Activated CD4-positive, alpha-beta T cell treated with anti-CD3 and anti-CD28 coated beads for 4 hours (primary cell): ENCODE data around the gene GPR143.

Experiments
- DNase-seq, 2 donors: peaks; one replicate each; pipeline ENCODE4 v3.0.0-alpha.2; 2020

Gene GPR143

DNA sequence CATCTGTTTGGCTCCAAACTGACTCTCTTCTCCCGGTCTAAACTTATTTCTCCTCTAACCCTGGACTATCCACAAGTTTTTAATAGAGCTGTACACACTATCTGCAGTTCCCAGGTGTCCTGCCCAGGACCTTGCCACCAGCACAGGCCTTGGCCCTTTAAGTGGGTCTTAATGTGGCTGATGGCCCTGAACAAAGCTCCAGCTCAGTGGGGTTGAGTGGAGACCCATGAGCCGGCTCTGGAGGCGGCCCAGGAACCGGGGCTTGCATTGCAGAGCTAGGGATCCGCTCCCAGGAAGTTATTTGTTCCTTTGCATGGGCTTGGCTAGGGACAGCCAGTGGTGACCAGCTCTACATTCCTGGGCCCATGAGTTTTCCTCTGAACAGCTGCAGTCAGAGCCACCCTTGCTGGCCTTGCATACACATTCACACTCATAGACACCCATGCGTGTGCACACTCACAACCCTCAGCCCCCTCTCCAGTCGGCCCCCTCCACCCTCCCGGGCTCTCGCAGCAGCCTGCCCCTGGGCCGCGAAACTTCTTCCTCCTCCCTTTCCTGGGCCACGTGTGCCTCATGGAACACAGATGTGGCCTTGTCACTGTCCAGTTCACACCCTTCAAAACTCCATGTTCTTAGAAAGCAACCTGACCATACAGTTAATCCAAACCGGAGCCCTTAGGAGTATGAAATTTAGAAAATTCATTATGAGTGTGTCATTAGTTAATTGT, 58.2 kb downstream of the GPR143 start:
- DNase-seq = no peak

DNA sequence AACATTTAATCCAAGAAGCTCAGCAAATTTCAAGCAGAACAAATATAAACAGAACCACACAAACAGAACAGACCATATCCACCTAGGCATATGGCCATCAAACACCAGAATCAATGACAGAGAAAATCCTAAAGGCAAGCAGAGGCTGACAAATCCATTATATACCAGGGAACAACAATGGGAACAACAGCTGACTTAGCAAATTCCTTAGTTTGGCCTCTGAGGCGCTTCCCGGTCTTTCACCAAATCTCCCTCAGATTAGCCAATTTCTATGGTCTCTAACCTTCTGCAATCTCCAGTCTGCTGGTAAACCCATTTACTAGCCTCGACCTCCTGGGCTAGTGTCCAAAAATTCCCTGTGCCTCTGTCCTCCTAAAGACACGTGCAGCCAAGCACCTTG, 59.2 kb downstream of the GPR143 start:
- no peak for DNase-seq

DNA sequence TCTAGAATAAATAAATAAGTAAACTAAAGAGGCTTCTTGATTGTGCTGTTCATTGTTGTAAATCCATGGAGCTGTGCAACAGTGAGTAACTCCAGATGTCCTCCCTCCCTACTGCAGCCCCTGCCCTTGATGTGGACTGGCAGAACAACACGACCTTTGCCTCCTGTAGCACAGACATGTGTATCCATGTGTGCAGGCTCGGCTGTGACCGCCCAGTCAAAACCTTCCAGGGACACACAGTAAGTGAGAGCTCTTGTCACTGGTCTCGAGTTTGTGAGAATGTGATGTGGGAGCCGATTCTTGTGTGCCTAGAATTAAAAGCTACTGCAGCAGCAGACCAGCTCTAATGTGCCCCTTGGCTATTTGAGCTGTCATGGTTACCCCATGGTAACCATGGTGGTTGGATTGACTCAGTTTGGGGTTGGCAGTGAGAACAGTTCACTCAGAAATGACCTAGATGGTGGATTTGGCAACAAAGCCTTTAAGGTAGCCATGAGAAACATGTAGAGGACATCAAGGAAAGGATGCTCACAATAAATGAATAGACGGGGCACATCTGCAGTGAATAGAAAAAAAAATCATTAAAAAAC, 60.7 kb downstream of the GPR143 start:
- DNase-seq = no peak

DNA sequence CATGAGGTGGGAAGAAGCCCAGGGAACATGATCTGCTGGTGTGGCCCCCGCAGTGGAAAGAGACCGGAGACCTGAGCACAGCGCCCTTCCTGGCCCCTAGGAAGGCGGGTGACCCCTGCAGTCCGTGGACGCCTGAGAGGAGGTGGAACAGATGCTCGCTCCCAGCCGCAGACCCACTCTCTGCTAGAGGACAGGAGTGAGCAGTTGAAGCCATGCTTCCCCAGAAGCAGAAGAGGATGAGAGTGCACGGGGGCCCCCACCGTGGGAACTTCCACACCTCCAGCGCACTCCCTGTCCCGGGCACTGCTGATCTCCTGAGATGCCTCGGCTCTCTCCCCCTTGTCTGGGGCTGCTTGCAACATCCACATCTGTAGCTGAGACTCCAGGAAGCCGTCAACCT, 62.2 kb downstream of the GPR143 start:
- no peak for DNase-seq

DNA sequence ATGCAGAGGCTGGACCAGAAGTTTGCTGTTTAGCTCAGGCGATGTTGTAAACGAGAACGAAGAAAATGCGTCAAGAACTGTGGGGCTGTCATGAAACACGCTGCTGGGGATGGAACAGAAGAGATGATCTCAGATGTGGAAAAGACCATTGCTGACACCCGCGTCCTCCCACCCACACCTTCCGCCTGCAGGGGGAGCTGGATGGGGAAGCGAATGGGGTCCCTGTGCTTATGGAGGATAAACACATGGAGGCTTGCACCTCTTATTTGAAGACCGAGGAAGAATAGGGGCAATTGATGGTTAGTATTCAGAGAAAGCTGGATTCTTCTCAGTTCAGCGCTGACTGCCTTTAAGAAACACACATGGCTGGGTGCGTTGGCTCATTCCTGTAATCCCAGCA, 63.9 kb downstream of the GPR143 start:
- no peak for DNase-seq

DNA sequence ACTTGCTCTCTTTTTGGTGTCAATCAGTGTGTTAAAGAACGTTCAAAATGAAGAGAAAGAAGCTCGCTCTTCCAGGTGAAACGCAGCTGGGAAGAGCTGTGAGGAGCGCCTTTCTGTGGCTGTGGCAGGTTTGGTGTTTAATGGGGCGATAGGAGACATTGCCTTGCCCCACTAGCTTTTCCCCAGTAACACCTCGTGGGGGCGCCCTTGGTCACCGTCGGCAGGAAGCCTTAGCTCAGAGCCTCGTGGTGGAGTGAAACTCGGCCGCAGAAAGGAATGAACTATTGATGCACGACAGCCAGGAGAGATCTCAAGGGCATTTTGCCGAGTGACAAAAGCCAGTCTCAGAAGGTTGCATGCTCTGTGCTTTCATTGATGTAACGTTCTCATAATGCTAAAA, 65.1 kb downstream of the GPR143 start:
- no peak for DNase-seq

DNA sequence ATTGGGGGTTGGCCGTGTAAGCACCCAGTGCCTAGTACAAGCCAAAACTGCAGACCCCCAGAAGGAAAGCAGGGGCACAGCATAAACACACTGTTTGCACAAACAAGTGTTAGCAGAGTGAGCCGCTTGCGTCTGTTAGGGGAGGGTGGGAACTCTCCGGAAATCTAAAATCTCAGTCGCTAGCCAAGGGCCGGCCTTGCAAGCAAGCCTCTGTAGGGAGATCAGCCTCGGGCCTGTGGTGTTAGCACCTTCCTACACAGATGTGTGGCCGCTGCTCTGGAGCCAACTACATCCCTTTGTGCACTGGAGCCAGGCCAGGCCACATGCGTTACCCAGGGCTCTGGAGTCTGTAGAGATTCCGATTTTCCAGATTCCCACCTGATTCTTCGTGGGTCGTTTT, 67.1 kb downstream of the GPR143 start:
- DNase-seq = no peak

DNA sequence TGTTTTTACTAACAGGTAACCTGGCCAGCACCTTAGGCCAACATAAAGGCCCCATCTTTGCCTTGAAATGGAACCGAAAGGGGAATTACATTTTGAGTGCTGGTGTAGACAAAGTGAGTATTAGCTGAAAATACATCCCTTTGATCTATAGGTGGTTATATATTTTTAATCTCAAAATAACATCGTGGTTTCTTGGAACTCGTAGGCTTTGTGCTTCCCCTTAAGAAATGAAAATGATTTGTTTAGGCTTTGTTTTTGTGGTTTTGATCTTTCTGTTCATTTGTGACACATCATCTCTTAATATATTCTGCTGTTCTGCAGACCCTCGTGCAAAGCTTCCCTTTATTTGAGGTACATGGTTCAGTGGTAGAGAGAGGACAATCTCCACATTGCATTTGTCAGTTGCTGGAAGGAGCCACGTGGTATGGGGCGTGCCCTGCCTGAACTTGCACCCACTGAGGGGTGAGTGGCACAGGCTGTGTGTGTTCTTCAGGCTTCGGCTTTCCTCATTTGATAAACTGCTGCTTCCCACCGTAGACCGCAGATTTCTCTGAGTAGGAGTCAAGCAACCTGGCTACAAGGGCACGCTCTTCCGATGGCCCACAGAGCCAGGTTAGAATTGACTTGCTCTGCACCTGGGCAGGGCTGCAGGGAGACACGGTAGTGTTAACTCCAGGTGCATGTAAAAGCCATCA, 72.2 kb downstream of the GPR143 start:
- DNase-seq = no peak

DNA sequence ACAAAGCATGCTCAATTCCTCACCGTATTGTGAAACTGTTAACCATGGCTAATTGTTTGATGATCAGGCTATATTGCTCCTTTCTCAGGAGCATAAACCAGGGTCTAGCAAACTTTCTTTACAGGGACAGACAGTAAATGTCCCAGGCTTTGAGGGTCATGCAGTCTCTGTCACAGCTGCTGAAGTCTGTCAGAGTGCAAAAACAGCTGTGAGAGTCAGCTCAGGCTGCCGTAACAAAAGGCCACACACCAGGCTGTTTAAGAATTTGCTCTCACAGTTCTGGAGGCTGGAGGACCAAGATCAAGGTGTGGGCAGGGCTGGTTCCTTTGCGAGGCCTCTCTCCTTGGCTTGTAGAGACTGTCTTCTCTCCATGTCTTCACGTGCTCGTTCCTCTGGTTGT, 75.6 kb downstream of the GPR143 start:
- no peak for DNase-seq

DNA sequence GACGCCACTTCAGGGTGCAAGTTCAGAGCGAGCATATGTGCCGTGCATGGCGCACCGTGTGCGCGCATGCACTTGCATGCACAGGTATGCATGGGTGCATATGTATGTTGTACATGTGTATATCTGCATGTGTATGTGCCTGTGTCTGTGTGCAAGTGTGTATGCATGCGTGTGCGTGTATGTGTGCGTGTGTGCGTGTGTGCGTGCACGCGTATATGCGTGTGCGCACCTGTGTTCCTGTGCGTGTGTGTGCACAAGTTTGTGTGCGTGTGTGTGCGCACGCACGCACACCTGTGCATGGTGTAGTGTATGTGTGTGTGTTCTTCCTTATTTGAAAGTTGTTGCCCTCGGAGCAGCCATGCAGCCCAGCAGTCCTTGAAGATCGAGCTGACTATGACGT, 76.8 kb downstream of the GPR143 start:
- DNase-seq = no peak

DNA sequence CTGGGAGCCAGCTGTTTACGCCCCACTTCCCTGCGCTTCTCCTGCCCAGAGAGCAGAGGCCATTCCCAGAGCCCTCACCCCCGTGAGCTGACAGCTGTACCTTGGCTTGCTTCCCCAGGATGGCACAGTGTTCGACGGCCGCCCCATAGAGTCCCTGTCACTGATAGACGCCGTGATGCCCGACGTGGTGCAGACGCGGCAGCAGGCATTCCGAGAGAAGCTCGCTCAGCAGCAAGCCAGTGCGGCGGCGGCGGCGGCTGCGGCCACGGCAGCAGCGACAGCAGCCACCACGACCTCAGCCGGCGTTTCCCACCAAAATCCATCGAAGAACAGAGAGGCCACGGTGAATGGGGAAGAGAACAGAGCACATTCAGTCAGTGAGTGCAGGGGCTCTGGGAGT, 77.7 kb downstream of the GPR143 start:
- no peak for DNase-seq

DNA sequence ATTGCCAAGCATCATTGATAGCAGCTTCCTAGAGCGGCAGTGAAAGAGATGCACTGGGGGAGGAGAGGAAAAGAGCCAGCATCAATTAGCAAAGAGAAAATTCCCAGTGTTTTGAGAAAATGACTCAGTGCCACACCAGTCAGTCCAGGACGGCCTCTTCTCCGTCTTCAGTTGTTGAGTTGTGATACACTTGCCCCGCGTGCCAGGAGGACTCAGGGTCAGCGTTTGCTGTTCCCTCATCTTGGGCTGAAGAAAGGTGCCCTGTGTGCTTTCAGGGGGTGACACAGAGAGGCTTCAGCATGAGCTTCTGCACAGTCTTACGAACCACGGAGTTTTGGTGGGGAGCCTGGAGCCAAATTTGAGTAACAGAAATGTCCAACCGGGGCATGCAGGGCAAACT, 82.3 kb downstream of the GPR143 start:
- no peak for DNase-seq

DNA sequence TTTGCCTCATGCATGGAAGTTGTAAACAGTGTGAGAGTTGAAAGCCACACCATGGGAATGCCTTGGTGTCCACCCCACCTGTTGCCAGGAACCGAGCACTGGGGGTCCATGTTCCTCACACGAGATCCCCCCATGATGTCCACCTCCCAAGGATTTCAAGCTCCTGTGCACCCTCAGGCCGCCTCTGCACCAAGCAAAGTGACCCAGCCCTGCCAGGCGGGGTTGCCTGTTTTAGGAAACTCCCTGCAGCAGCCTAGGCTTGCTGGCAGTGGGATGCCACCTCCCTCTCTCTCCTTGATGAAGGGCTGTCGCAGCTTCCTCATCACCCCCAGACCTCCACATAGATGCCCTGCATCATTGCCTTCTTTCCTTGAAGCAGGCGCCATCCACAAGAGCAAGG, 82.8 kb downstream of the GPR143 start:
- DNase-seq = no peak

DNA sequence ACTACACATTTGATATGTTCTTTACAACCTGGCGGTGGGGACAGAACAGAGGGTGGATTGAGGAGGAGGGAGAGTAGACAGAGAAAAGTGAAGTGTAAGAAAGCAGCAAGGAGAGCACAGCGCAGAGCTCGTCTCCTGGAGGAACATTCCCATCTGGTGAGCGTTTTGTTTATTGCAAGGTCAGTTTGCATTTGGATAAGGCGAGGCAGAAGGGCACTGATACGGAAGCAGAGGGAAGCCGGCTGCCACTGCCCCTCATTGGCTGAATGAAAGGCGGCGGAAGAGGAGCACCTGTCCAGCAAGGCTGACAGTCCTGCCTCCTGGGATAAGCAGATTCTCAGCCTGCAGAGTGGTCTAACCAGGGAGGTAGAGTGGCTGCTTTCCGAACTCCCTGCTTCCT, 83.2 kb downstream of the GPR143 start:
- no peak for DNase-seq

DNA sequence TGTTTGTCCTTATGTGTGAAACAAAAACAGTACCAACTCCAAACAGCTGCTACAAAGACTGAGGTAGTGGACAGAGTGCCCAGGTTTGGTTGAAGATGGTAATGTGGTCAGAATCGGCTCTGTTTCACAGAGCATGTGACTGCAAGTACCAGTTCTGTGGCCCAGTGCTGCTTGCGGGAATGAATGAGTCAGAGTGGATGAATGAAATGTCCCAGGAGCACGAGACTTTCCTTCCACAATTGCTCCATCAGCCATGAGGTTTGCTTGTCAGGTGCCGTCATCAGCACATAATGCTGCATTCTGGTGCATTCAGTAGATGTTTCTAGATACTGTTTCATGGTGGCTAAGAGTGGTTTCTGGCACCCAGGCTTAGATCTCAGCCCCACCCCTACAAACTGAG, 84.2 kb downstream of the GPR143 start:
- DNase-seq = no peak

DNA sequence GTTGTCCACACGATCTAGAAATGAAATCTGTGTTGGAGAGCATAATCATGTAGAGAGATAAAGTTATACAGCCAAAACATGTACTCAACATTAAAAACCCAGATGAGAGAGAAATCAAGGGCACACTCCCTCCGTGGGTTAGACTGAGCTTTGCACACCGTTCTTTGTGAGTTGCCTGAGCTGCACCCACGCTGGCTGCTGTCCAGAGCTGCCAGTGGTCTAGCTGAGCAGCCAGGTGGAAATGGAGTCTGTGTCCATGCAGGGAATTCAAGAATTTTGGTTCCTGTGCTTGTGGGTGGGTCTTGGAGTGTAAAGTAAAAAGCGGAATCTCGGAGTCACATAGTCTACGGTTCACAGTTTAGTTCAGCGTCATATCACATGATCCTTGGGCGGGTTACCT, 84.6 kb downstream of the GPR143 start:
- DNase-seq = no peak

DNA sequence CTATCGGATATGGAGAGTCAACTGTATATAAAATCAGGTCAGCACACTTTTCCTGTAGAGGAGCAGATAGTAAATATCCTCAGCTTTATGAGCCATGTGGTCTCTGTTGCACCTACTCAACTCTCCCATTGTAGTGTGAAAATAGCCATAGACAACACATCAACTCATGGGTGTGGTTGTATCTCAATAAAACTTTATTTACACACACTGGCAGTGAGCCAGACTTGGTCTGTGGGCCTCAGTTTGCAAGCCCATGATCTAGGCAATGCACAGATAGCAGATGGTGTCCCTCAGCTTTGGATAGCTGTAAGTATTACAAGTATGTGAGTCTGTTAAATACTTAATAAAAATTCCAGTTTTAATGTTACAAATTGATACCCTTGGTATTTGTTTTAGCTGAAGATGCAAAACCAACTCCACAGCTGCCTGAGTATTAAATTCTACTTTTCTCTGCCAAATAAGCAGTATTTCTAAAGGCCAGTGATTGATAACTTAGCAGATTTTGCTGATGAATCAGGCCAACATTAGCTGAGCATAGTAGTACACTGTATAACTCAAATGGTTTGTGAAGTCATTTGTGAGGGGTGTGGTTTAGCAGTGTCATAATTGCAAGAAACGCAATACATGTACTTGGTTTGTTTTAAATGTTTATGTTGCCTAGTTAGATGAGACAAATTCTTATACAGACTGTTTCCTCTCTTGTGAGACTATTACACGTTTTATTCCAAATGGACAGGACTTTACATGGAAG, 87.3 kb downstream of the GPR143 start:
- DNase-seq = no peak

DNA sequence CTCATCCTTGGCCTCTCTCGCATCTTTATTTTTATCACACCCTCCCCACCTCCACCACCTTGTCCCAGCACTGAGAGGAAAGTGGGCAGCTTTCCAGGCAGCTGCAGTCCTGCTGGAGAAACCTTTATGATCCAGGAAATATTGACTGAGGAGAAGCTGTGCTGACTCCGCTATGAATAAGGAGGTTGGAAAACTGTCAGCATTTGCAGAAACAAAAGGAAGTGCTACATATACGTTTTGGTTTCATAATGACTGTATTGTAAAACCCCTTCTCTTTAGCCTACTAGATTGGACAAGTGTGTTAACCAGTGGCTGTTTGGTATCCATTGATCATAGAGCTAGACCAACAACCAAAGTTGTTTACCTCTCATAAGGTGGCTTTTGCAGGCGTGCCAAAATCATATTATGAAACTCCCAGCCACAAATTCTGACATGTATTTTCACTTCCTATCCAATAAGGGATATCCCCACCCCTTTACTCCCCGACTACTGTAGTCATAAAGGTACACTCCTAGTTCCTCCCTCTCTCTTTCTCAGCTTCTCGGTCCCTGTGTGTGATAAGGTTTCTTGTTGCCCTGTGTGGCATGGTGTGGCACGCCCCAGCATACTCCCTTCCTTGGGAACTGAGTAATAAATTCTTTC, 88.4 kb downstream of the GPR143 start:
- no peak for DNase-seq

DNA sequence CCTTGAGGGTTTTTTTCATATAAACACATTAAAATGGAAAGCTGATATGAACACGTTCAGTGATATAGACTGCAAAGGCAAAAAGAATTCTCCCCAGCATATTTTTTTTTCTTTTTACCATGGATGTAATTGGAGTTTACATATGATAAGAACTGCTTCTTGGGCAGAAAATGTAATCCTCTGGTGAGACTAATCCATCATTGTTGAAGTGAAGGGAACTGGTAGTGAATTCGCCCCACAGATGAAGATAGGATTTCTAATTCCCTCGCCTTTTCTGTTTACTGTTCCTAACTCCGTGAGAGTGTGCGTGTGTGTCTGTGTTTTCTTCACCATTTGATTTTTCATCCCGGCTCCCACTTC, 88.9 kb downstream of the GPR143 start:
- no peak for DNase-seq

DNA sequence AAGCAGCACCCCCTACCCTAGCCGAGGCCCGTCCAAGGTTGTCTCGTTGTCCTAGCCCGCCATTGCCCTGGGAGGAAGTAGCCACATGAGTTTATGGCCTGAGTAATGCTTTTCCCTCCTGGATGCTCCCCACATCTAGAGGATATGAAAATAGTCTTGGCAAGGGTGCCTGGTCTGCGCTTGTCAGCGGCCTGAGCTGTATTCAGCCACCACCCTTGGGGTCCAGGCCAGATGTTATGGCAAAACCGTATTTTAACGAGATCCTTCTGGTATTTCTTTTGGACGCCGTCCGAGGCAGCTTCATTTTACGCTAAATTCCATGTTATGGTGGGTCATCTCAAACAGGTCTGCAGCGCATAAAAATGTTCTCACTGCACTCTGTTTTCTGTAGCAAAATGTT, 89.3 kb downstream of the GPR143 start:
- no peak for DNase-seq
